Colonic mucosa (tissue), 4 donors: Measurements from ENCODE around the gene CNGA3. TPM values are rescaled to one million over a fixed set of nuclear protein-coding genes. Genes with fewer than 3 reads are reported as not detected.
"Not testable (repeated sequence)": the region's sequence is repeated elsewhere in the genome, so short reads cannot be mapped to it uniquely, and the experiment has no call there.

Experiments
- DNase-seq: peaks from one replicate; pipeline ENCODE4 v3.0.0-alpha.2; 2020
- H3K27ac ChIP-seq: fragments of 200-600 bp; one replicate; pipeline ENCODE4 v1.8.0; 2021
- H3K27me3 ChIP-seq: fragments of 200-600 bp; one replicate; pipeline ENCODE4 v1.8.0; 2021
- H3K36me3 ChIP-seq: fragments of 200-600 bp; one replicate; pipeline ENCODE4 v1.8.0; 2021
- H3K4me1 ChIP-seq: fragments of 200-600 bp; one replicate; pipeline ENCODE4 v1.8.0; 2021; ENCODE audit warnings: mild to moderate bottlenecking
- H3K4me3 ChIP-seq: fragments of 200-600 bp; one replicate; pipeline ENCODE4 v1.8.0; 2021
- H3K9ac ChIP-seq, 2 donors: one replicate each; pipeline ENCODE4 v1.7.0; 2013; ENCODE audit warnings: control low read depth in 2 of 2, low read depth in 2 of 2, low read length in 2 of 2
- H3K9me3 ChIP-seq: fragments of 200-600 bp; one replicate; pipeline ENCODE4 v1.8.0; 2021
- intact Hi-C: fragments of 100-400 bp; cut with DNase I; formaldehyde crosslinking; loops from one replicate; pipeline ENCODE4 v1.14.1; 2022
- total RNA-seq, 2 donors: library from RNA; stranded (reverse); fragmentation: NEBNext Ultra II Directional in 1 of 2; extraction: Animal tissue kit (Norgen Biotek cat#: 25700) in 1 of 2; gene quantifications; one replicate each; pipeline ENCODE4 v1.2.1, GENCODE V29; 2021
- TF ChIP-seq, protein P1 (sequence below): fragments of 200-600 bp; IDR thresholded peaks from one replicate; pipeline ENCODE4 v1.8.0; 2022; ENCODE audit warnings: antibody characterized with exemption, mild to moderate bottlenecking
- donor health status: healthy.
- donor health status: DM: no; HTN: no; CAD: no.
- donor health status: DM: no; HTN: no; CAD: no.

CNGA3 gene
- total RNA-seq, 2 donors from 2014 or later: 0.20 to 0.35 TPM

- Histone ChIP-seq H3K36me3 (no peaks in the 10 kb centered on the region), H3K4me3 (no peak overlapping the region), H3K9ac (no peak overlapping the region), H3K27ac (no peak overlapping the region), H3K27me3 (no peaks in the 10 kb centered on the region), H3K9me3 (no peaks in the 10 kb centered on the region), H3K4me1 (no peaks in the 10 kb centered on the region)
- intact Hi-C loops: no loop called here
- TF ChIP-seq, protein P1, sequence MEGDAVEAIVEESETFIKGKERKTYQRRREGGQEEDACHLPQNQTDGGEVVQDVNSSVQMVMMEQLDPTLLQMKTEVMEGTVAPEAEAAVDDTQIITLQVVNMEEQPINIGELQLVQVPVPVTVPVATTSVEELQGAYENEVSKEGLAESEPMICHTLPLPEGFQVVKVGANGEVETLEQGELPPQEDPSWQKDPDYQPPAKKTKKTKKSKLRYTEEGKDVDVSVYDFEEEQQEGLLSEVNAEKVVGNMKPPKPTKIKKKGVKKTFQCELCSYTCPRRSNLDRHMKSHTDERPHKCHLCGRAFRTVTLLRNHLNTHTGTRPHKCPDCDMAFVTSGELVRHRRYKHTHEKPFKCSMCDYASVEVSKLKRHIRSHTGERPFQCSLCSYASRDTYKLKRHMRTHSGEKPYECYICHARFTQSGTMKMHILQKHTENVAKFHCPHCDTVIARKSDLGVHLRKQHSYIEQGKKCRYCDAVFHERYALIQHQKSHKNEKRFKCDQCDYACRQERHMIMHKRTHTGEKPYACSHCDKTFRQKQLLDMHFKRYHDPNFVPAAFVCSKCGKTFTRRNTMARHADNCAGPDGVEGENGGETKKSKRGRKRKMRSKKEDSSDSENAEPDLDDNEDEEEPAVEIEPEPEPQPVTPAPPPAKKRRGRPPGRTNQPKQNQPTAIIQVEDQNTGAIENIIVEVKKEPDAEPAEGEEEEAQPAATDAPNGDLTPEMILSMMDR: no peak
- no peak for DNase-seq
Observed at GRCh38 chr2:98434492-98434891, 88.2 kb downstream of the CNGA3 start.

DNA sequence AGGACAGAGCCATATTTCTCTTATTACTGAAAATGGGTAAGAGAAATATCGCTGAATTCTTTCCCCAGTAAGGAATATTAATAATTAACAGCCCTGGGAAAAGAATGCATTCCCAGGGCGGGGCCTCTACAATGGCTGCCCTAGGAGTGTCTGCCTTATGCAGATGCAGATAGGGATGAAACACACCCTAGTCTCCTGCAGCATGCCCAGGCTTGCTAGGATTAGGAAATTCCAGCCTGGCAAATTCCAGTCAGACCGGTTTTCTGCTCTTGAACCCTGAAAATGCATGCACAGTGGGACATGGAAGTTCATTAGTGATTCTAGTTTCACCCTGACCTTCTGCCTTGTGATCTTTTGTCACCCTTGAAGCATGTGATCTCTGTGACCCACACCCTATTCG, 89.4 kb downstream of the CNGA3 start:
- not testable (repeated sequence) for H3K9ac ChIP-seq

DNA sequence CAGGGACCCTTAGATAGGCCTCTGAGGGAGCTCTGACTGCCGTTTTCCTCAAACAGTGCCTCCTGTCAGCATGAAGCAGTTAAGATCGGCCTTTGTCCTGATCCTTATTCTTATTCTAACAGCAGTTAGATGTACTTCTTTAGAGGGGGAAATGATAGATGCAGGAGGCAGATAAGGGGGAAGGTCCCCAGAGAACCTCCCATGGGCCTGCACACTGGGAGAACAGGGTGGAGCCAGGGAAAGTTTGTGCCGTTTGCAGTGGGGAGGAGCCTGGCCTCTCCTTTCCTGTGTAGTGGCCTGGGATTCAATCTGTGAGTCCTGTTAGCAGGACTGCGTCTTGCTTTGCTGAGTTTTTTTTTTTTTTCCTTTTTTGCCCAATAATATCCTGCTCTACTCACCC, 90.5 kb downstream of the CNGA3 start:
- no peak for DNase-seq
- H3K9me3 ChIP-seq: no peaks in the 10 kb centered on the region
- no peak overlapping the region for H3K9ac ChIP-seq
- H3K4me1 ChIP-seq: no peaks in the 10 kb centered on the region
- H3K4me3 ChIP-seq: no peak overlapping the region
- TF ChIP-seq, protein P1: no peak
- no peaks in the 10 kb centered on the region for H3K27me3 ChIP-seq
- intact Hi-C loops: no loop called here
- H3K27ac ChIP-seq: no peak overlapping the region
- H3K36me3 ChIP-seq: no peaks in the 10 kb centered on the region

More for the DNA sequence above, 89.4 kb downstream of the CNGA3 start:
- H3K27me3 ChIP-seq, DNase-seq, H3K9me3 ChIP-seq, H3K4me3 ChIP-seq, H3K27ac ChIP-seq, intact Hi-C loops, H3K4me1 ChIP-seq, H3K36me3 ChIP-seq: not testable (repeated sequence)

- Histone ChIP-seq H3K9me3 (no peaks in the 10 kb centered on the region), H3K4me1 (peaks cover 9% of the 10 kb centered on the region), H3K36me3 (no peaks in the 10 kb centered on the region), H3K4me3 (no peak overlapping the region), H3K9ac (no peak overlapping the region), H3K27me3 (no peaks in the 10 kb centered on the region), H3K27ac (no peak overlapping the region)
- intact Hi-C loops: no loop called here
- TF ChIP-seq, protein P1: no peak
- no peak for DNase-seq
Observed at GRCh38 chr2:98438190-98439133, 92.2 kb downstream of the CNGA3 start.

DNA sequence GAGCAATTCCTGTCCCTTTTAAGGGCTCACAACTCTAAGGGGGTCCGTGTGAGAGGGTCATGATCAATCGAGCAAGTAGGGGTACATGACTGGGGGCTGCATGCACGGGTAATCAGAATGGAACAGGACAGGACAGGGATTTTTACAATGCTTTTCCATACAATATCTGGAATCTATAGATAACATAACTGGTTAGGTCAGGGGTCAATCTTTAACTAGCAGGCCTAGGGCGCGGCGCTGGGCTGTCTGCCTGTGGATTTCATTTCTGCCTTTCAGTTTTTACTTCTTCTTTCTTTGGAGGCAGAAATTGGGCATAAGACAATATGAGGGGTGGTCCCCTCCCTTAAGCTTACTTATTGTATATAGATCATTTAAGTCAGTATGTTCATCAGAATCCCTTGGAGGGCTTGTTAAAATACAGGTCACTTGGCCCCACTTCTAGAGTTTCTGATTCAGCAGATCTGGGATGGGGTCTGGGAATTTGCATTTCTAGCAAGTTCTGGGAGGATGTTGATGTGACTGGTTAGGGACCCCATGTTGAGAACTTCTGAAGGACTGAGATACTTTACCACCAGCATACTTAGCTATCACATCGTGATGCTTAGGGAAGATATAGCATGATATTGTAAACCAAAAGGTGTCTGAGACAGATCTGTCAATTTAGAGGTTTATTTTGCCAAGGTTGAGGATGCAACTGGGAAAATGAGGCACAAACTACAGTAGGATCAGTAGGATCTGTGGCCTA, 95.6 kb downstream of the CNGA3 start:
- intact Hi-C loops: loop anchor here (10.0 kb wide), 1 partner anchor 123 kb away; no protein-coding TSS in a partner anchor

More for the DNA sequence above, 95.6 kb downstream of the CNGA3 start:
- peaks cover 9% of the 10 kb centered on the region for H3K4me1 ChIP-seq
- no peak overlapping the region for H3K27ac ChIP-seq
- H3K36me3 ChIP-seq: no peaks in the 10 kb centered on the region
- peak overlapping the region in 1 of 2 donors; percentile 62 for H3K9ac ChIP-seq
- no peaks in the 10 kb centered on the region for H3K9me3 ChIP-seq
- no peaks in the 10 kb centered on the region for H3K27me3 ChIP-seq
- TF ChIP-seq, protein P1: no peak
- H3K4me3 ChIP-seq: no peak overlapping the region
- peak; percentile 67 for DNase-seq
